ELR (cell line): Measurements from ENCODE around the gene FNDC3B.

Experiments
- DNase-seq: peaks from one replicate; pipeline ENCODE4 v3.0.0-alpha.2; 2015; ENCODE audit warnings: low read depth

Gene FNDC3B

DNA sequence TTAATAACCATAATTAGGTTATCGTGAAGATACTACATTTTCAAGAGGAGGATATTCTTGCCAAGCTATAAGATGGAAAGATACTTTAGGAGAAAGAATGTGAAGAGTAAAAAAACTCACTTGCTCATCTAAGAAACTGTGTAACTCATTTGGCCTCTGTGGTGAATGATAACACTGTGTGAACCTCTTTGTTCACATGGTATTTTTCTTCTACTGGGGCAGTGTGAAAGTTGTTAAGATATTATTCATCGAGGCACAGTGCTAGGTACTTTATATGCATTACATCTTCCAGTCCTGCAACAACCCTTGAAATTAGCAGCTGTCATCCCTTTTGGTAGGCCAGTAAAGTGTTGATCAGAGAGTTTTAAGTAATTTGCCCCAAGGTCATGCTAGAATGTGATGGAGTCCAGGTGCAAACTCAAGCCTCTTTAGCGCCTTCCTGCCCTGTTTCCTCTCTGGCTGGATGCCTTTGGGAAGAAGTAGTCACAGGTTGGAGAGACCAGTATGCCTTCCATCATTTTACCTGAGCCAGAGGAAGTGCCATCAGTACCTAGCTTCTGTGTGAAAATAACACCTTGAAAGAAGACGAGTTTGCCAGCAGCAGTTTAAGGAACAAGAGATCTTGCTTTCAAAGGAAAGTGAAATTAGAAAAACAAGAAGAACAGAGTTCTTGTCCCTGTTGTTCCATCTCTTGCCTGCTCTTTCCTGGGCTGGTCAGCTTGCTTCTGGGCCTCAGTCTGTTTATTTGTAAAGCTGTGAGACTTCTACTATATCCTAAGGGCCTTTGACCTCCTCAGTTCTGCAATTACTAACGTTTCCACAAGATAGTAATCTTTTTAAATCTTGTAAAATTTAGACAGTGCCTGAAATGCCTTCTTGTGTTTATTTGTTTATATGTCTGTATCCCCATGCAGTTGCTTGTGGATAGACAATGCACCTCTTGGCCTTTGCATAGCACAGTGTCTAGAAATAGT, 179.3 kb downstream of the FNDC3B start:
- peak; percentile 28 for DNase-seq

DNA sequence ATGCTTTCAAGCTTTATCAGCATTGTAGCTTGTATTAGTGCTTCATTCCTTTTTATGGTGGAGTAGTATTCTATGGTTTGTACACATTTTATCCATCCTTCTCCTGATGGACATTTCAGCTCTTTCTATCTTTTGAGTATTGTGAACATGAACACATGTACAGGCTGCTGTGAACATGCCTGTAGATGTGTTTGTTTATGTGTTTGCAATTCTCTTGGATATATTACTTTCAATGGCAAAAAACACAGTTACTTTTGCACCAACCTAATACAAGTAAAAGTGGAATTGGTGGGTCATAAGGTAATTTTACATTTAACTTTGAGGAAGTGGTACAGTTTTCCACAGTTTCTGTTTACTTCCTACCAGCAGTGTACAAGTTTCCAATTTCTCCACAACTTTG, 180.4 kb downstream of the FNDC3B start:
- no peak for DNase-seq

DNA sequence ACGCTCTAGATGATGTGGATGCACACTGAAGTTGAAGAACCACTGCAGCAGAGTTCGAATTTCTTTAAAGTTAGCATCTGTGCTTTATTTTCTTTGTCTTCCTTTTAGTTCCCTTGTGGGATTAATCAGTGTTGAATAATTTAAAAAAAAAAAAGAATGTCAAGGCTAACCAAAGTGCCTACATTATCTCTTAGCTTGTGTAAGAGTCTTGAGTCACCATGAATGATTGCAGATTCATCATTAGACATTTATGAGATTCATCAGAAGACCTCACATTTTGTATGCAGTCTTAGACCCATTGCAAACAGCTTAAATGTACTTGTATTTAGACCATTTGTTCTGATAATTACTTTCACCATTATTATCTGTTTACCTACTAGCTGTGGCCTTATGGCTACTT, 182.2 kb downstream of the FNDC3B start:
- peak; percentile 89 for DNase-seq

DNA sequence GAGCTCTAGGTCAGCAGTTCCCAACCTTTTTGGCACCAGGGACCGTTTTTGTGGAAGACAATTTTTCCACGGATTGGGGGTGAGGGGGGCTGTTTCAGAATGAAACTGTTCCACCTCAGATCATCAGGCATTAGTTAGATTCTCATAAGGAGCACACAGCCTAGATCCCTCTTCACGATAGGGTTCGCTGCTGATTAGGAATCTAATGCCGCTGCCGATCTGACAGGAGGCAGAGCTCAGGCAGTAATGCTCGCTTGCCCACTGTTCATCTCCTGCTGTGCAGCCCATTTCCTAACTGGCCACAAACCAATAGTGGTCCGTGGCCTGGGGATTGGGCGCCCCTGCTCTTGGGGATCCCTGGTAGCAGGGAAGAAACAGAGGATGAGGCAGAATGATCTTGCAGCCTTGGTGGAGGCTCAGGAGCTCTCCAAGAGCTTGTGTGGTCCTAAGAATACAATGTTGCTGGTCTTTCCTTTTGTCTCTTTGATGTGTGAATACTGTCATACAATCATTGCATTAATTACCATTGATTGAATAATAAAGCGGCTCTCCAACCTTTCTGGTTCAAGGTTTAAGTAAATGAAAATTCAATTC, 183.2 kb downstream of the FNDC3B start:
- no peak for DNase-seq

DNA sequence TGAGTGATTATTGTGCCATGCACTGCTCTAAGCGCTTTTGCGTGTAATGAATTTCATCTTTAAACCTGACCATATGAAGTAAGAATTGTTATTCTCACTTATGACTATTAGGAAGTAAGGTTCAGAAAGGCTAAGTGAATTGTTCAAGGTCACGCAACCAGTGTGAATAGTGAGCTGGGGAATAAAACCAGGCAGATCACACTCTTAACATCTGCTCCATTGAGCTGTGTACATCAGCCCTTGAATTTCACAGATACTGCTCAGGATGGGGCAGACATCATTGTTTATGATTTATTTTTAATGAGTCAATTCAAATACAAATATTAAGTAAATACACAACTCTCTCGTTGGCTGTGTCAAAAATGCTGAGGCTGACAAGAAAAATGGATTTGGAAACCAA, 184.5 kb downstream of the FNDC3B start:
- DNase-seq: no peak

DNA sequence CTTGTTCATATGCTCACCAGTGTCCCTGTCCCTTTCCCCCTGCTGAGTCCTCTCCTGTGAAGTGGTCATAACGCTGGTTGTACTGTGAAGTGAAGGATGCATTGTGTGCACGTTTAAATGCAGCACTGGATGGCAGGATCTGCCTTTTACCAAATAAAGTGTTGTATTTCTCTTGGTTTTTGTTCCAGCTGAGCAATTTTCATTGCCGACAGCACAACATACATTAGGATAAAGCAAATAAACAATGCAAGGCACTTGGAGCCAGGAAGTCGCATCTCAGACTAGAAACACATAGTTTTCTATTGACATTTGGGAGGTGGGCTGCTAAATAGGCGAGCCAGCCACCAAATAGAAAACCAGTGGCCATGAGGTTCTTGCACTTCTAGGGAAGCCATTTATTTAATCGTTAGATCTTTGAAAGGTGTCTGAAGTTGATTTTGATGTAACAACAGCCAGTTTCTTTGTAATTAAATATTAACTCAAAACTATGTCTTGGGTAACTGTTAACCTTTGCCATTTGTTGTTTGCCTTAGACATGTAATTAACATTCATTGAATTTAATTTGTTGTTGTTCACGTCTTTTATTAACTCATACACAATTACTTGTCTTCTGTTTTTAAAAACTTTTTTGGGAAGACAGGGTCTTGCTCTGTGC, 185.3 kb downstream of the FNDC3B start:
- DNase-seq: no peak

DNA sequence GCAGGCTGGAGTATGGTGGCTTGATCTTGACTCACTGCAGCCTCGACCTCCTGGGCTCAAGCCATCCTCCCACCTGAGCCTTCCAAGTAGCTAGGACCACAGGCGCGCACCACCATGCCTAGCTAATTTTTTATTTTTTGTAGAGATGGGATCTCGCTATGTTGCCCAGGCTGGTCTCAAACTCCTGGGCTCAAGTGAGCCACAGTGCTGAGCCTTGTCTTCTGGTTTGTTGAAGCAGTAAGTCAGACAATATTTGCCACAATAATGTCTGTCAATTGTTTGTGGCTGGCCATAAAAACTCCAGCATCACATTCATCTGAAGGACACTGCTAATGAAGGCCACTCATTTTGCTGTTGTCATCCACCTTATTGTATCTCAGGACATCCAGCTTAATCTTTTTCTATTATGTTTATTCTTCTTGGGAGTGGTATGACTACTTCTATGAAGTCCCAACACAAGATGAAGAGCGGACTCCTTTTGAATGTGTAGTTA, 185.9 kb downstream of the FNDC3B start:
- no peak for DNase-seq

DNA sequence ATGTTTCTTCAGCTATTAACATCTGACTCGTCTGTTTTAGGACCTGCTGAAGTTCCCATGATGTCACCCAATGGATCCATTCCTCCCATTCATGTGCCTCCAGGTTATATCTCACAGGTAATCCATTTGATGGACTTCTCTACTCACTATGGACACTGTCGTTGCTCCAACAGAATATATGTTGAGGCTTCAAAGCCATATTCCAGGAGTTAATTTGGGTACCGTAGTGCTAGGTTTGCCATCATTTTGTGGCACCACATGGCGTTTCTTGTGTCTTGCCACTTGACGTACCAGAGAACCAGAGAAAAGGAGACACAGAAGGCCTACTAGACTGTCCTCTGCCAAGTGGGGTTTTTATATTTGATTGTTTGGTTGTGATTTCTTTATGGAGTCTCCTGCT, 187.5 kb downstream of the FNDC3B start:
- DNase-seq: no peak

DNA sequence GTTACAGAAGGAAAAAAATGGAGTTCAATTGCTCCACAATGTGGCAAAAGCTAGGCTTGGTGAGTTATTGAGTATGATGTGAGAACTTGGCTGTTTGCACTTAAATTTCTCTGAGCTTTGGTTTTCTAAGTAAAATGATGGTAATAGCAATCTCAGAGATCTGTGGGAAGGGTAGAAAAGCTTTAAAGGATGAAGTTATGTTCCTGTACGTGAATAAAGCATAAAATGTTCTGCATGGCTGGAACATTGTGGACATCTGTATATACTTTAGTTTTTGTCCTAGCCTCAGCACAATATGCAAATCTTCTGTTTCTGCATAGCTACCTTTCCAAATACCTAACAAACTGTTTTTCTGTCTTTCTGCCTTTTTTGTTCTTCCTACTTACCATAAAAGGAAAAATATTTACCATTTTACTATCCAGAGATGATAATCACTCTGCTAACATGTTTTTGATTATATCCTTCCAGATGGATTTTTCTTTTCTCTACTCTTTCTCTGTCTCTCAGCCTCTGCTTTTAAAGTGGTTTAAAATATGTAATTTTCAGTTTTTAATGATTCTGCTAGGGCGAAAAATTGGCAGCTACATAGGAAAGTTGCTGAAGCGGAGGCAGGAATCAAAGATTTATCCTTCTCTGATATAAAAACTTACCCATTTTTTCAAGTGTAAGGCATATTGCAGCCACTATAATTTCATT, 188.1 kb downstream of the FNDC3B start:
- DNase-seq: no peak

DNA sequence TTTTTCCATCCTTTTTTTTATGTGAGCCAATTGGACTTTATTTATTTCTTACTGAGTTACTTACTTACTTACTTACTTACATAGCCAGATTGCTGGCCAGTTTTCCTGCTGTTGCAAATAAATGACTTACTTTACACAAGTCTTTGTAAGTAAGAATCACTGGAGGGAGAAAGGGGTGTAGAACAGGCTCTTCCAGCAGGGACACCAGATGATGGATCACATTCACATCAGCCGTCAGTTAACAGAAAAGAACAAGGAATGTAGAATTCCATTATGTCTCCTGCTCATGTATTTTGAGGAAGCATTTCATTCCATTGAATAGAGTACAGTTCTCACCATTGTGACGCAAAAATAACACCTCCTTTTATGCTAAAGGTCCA, 188.6 kb downstream of the FNDC3B start:
- no peak for DNase-seq

DNA sequence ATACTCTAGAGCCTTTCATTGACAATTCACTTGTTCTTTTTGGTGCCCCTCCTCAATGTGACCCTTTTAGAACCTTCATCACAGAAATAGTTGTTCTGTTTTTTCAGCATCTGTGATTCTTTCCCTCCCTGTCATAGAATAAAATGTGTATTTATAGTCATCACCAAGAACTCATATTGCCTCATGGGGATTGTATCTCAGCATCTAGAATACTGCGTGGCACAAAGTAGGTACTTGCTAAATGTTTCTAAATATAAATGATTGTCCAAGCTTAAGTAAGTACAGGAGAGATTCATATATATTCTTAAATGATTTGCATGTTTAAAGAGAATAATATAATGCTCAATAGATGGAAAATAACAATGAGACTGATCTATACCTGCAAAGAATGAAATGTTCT, 190.1 kb downstream of the FNDC3B start:
- no peak for DNase-seq

DNA sequence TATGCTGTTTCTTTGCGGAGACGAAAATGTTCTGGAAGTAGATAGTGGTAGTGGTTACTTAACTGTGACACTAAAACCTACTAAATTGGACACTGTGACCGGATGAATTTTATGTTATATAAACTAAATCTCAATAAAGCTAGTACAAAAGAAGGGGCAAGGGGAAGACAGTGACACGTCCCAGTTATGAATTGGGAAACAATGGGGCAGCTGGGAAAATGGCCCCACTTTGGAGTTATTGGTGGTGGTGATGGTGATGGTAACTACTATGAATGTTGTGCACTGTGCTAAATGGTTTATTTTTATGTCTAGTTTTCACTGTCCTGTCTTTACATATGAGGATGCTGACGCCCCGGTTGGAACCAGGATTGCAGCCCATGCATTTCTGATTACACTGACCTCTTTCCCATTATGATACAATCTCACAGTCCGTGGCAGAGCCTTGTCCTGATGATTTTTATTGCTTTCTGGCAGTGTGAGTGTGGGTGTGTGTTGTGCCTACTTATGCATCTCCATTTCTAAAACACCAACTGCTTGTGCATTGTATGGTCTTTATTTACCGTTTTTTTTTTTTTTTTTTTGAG, 192.0 kb downstream of the FNDC3B start:
- DNase-seq: no peak

DNA sequence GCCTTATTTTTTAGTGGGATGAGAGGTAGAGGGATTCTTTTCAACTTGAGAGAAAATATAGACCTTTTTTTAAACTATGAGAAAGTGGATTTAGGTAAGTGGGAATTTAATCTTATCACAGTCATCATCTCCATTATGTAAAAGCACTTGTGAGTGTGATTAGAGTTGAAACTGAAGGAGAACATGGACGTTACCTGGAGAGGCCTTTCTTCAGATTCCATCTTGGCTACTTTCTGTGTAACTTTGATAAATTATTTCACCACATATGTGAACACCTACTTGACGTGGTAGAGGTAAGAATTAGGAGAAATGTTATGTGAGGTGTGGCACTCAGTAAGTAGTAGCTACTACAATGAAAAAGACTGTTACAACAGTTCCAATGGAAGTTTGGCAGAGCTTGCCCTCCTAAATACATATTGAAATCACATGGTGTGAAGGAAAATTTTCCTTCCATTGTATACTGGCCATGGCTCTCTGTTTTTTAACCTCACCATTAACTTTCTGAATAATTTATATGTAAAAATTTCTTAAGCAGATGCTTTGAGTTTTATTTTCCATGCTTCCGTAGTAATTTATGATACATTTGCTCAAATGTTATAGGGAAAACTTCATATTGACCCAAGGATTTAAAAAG, 193.3 kb downstream of the FNDC3B start:
- no peak for DNase-seq

DNA sequence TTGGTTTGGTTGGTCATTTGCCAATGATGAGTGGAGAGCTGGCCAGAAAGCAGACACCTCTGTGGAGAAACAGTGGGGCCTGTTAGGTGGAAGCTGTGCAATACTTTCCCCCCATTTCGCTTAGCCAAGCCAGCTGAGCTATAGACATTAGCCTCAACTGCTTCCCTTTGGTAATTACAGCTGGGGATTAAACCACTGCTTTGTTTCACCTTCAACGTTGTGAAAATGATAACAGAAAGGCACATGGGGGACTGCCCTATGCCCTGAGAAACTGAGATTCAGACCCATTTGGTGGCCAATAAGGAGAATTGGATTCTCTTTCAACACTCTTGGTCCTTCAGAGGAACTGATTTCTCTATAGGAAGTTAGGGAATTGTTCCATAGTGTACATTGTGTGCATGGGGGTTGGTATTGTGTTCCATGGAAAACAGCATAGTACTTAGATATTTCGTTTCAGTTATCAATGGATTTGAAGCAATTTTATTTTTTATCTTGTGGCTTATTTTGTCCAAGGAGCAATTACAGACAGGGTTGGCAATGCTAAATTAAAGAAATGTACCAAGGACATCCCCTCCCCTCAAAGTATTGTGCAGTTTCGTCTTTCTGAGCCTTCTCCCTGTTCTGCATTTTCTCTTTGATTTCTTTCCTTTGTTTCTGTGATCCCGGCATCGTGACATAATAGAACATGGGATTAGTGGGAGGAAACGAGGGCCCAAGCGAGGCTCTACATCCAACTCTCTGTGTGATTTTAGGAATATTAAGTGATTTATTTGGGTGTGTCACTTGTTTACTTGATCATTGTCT, 194.3 kb downstream of the FNDC3B start:
- no peak for DNase-seq

DNA sequence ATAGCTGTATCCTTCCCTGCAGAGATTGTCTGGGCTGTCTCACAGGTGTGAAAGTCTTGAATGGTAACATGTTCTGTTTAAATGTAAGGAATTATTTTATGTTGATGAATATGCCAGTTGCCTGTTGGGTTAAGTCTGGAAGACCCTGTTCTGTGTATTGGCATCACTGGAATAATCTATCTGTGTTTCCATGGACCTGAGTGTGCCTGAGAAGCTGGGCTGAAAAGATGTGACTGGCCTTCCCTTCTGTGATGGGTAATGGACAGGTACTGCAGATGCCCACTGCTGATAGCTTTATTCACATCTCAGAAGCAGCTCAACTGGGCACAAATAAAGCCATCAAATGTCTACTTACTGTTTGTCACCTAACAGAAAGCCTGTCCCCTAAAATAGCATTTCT, 196.3 kb downstream of the FNDC3B start:
- DNase-seq: no peak

DNA sequence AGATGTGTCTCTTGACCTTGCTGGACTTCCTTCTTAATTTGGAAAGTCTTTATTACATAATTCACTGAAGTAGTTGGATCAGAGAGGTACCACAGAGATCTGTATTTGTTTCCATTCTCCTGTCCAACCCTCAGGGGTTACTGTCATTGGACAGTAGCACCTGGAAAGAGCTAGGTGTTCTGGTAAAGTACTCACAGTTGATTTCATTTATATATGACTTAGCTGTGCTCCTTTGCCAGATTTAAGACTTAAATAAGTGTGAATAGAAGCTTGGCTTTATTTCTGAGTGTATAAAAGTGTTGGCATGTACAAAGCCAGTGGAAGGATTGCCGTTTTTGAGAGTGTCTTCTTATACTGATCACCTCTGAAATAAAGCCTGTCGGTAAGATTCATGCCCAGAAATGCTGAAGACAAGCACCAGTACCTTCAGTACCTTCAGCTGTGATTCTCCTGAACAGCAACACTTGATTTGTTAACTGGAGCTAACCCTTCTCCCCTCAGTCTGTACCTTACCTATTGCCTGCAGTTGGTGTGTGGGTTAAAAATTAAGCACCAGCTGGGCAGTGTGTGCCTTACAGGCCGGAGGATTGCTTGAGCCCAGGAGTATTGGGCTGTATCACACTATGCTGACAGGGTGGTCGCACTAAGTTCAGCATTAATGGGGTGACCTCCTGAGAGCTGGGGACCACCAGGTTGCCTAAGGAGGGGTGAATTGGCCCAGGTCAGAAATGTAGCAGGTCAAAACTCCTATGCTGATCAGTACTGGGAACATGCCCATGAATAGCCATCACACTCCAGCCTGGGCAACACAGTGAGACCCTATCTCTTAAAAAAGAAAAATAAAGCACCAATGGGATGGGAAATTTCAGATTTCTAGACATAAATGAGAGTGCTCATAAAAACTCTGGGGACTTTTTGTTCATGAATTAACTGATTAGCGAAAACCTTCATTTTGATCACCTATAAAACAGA, 197.7 kb downstream of the FNDC3B start:
- DNase-seq: no peak

DNA sequence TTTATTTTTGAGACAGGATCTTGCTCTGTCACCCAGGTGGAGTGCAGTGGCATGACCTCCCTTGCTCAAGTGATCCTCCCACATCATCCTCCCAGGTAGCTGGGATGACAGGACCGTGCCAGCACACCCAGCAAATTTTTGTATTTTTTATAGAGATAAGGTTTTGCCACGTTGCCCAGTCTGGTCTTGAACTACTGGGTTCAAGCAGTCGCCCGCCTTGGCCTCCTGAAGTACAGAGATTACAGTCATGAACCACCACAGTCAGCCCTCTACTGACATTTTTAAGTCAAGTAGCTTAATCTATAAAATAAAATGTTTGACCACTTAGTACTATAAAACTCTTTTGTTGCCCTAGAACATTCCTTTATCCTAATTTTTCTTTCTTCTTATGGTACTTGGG, 198.8 kb downstream of the FNDC3B start:
- DNase-seq: no peak

DNA sequence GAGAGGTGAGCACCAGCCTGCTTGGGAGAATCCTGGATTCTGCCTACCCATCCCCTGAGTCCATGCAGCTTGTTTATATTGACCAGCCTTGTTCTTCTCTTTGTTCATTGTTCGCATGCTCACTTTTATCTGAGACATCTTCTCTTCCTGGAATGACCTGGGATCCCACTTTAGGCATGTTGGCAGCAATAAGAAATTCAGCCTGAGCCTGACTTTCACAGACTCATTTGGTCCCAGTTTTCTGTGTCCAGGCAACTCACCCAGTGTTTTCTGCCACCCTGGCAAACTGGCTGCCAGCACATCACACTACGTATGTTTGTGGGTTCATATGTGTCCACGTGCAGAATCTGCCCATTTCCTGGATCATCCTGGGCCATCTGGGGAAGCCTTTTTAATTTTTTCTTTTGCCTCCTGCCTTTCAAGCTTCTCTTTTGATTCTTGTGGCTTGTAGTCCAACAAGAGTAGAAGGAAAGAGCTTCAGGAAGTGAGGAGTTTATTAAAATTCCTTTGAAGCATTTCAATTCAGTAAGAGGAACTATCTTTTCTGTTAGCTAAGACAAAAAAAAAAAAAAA, 199.9 kb downstream of the FNDC3B start:
- no peak for DNase-seq

DNA sequence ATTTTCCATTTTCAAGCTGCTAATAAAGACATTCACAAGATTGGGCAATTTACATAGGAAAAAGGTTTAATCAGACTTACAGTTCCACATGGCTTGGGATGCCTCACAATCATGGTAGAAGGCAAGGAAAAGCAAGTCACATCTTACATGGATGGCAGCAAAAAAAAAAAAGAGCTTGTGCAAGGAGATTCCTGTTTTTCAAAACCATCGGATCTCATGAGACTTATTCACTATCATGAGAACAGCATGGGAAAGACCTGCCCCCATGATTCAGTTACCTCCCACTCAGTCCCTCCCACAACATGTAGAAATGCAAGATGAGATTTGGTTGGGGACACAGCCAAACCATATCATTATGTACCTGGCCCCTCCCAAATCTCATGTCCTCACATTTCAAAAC, 202.0 kb downstream of the FNDC3B start:
- DNase-seq: no peak
